Motor neuron (in vitro differentiated cells): ENCODE measurements around the gene CHD1L. TPM values are rescaled to one million over a fixed set of nuclear protein-coding genes. Genes with fewer than 3 reads are reported as not detected.

ENCODE experiments used
- ATAC-seq, 8 experiments: fragments of 200-7000 bp; cut with Tn5 transposase; replicated peaks in 6 of 8; 2 replicates each; pipeline ENCODE4 v1.8.0; 2021; ENCODE audit warnings: mild to moderate bottlenecking in 8 of 8, moderate library complexity in 8 of 8
- H3K27ac ChIP-seq, 2 donors: fragments of 250-450 bp; sonication (Bioruptor Pico); 2 replicates each; pipeline ENCODE4 v1.9.0; 2021; ENCODE audit warnings: antibody characterized with exemption in 2 of 2, mild to moderate bottlenecking in 2 of 2, moderate library complexity in 1 of 2
- H3K4me1 ChIP-seq, 2 donors: fragments of 250-450 bp; sonication (Bioruptor Pico); replicated peaks in 1 of 2; 2 replicates each; pipeline ENCODE4 v1.6.1; 2021; ENCODE audit warnings: antibody characterized with exemption in 2 of 2, mild to moderate bottlenecking in 2 of 2, moderate library complexity in 1 of 2
- H3K4me3 ChIP-seq, 5 donors: fragments of 250-450 bp; sonication (Bioruptor Pico); 2 replicates each; pipeline ENCODE4 v1.9.0; 2021; ENCODE audit warnings: antibody characterized with exemption in 5 of 5, mild to moderate bottlenecking in 5 of 5, moderate library complexity in 4 of 5
- whole genome bisulfite sequencing, 10 experiments: fragments of 450-650 bp; shearing (Covaris generic); methylation state at CpG; one replicate each; pipeline ENCODE4 v1.0.0; 2022; 5-methylcytosine and 5-hydroxymethylcytosine counted together
- in situ Hi-C, 9 experiments: fragments of 400-800 bp; cut with MboI; loops; one replicate each; pipeline ENCODE4 v1.15.0; 2021; ENCODE audit warnings: low sequenced_read_pairs in 9 of 9, low pct_unique_long_range_greater_than_20kb in 2 of 9; ENCODE audit not compliant: unreplicated experiment in 9 of 9
- total RNA-seq, 8 experiments: library from RNA; unstranded; fragments of 300-600 nt; gene quantifications; 2 replicates each; pipeline versions ENCODE4 v1.2.3 to v1.2.4, GENCODE V29; 2022

The CHD1L gene
- total RNA-seq, 8 experiments from 2014 or later, result 20.7 to 50.9 (median 31.4) TPM

GRCh38 chr1:147252540-147252939, 10.1 kb downstream of the CHD1L start:
- Histone ChIP-seq H3K4me3 (no peak overlapping the region), H3K27ac (no peak overlapping the region), H3K4me1 (peaks cover 0 to 5% of the 10 kb centered on the region in 2 donors)
- in situ Hi-C loops, result loop anchor here in 1 of 9 experiments (25.0 kb wide), 1 partner anchor 635 kb away; no protein-coding TSS in a partner anchor
- ATAC-seq, result no peak
- WGBS, 10 experiments, result 85 to 100% (median 96%) methylated on average over 1 to 9 of the region's 9 CpGs; no CpG with 5 or more reads in 1 of the 10 experiments

DNA sequence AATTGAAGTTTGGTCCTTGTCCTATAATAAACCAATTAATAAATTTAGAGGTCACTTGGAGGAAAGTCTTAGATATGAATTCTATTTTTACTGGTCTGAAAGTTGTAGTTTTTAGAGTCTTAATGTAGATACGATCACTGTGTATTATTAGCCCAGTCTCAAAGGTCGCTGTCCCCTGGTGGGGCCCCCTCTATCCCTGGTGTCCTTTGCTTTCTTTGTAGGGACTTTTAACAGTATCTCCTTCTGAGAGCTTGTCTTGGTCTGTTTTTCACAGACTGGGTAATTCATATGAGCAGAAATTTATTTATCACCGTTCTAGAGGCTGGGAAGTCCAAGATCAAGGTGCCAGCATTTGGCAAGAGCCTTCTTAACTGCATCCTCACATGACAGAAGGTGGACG, 18.5 kb downstream of the CHD1L start:
- ATAC-seq, result no peak
- H3K4me1 ChIP-seq, result no peaks in the 10 kb centered on the region
- no peak overlapping the region for H3K27ac ChIP-seq
- no peak overlapping the region for H3K4me3 ChIP-seq
- in situ Hi-C loops, result loop anchor here in 2 of 9 experiments (10.0 to 25.0 kb wide), 2 partner anchors 134 to 626 kb away; no protein-coding TSS in a partner anchor
- WGBS, 10 experiments, result 60 to 100% (median 96%) methylated on average over 1 to 4 of the region's 4 CpGs; no CpG with 5 or more reads in 2 of the 10 experiments

DNA sequence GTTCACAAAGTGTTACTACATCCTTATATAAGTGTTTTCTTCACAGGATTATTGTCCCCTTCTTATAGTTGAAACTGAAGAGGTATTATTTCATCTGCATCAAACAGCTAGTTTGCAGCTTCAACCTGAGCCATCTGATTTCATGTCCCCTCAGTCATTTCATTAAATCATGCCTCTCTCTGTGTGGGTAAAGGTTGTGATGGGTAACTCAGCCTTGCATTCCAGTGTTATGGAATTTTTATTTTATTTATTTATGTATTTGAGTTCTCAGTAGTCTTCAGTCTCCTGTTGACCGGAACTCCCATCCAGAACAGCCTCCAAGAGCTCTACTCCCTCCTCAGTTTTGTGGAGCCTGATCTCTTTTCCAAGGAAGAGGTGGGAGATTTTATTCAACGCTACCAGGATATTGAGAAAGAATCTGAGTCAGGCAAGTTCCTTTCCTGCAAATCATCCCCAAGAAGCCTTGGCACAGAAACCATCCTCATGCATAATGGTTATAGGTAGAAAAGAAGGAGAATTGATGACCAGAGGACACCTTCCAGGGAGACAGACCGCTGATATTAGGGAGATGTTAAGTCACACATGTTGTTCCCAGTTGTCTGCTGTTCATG, 21.8 kb downstream of the CHD1L start:
- no peaks in the 10 kb centered on the region for H3K4me1 ChIP-seq
- in situ Hi-C loops, result loop anchor here in 2 of 9 experiments (10.0 to 25.0 kb wide), 2 partner anchors 131 to 623 kb away; no protein-coding TSS in a partner anchor
- WGBS, 10 experiments, result 60 to 100% (median 83%) methylated on average over 1 to 3 of the region's 3 CpGs; no CpG with 5 or more reads in 1 of the 10 experiments
- H3K27ac ChIP-seq, result no peak overlapping the region
- H3K4me3 ChIP-seq, result no peak overlapping the region
- no peak for ATAC-seq

GRCh38 chr1:147266381-147266780, 23.9 kb downstream of the CHD1L start:
- H3K4me1 ChIP-seq, result no peaks in the 10 kb centered on the region
- no peak overlapping the region for H3K27ac ChIP-seq
- no peak for ATAC-seq
- in situ Hi-C loops, result loop anchor here in 2 of 9 experiments (10.0 to 25.0 kb wide), 2 partner anchors 128 to 621 kb away; no protein-coding TSS in a partner anchor
- no peak overlapping the region for H3K4me3 ChIP-seq
- 94 to 100% (median 99%) methylated on average over 1 to 5 of the region's 5 CpGs; no CpG with 5 or more reads in 2 of the 10 experiments for WGBS, 10 experiments

- Histone ChIP-seq H3K27ac (no peak overlapping the region), H3K4me3 (no peak overlapping the region), H3K4me1 (no peaks in the 10 kb centered on the region)
- in situ Hi-C loops, result loop anchor here in 2 of 9 experiments (10.0 to 25.0 kb wide), 2 partner anchors 127 to 620 kb away; no protein-coding TSS in a partner anchor
- no peak for ATAC-seq
- WGBS, 10 experiments, result 83 to 100% (median 92%) methylated on average over 2 to 4 of the region's 4 CpGs
Measured at GRCh38 chr1:147267711-147268110, 25.2 kb downstream of the CHD1L start.

- no peak for ATAC-seq
- in situ Hi-C loops, result loop anchor here in 2 of 9 experiments (10.0 to 25.0 kb wide), 2 partner anchors 614 to 617 kb away; no protein-coding TSS in a partner anchor
- WGBS, 10 experiments, result 48 to 100% (median 89%) methylated on average over 1 to 2 of the region's 2 CpGs; no CpG with 5 or more reads in 1 of the 10 experiments
Measured at GRCh38 chr1:147270721-147271120, 28.2 kb downstream of the CHD1L start.

GRCh38 chr1:147272042-147272441, 29.6 kb downstream of the CHD1L start:
- ATAC-seq, result no peak
- in situ Hi-C loops, result loop anchor here in 2 of 9 experiments (10.0 to 25.0 kb wide), 2 partner anchors 613 to 615 kb away; no protein-coding TSS in a partner anchor
- Histone ChIP-seq H3K4me3 (no peak overlapping the region), H3K27ac (no peak overlapping the region), H3K4me1 (peaks cover 0 to 2% of the 10 kb centered on the region in 2 donors)
- WGBS, 10 experiments, result 50 to 100% (median 79%) methylated on average over 1 to 3 of the region's 3 CpGs; no CpG with 5 or more reads in 2 of the 10 experiments

More at GRCh38 chr1:147270721-147271120, 28.2 kb downstream of the CHD1L start:
- Histone ChIP-seq H3K4me3 (no peak overlapping the region), H3K4me1 (peaks cover 0 to 2% of the 10 kb centered on the region in 2 donors), H3K27ac (no peak overlapping the region)

DNA sequence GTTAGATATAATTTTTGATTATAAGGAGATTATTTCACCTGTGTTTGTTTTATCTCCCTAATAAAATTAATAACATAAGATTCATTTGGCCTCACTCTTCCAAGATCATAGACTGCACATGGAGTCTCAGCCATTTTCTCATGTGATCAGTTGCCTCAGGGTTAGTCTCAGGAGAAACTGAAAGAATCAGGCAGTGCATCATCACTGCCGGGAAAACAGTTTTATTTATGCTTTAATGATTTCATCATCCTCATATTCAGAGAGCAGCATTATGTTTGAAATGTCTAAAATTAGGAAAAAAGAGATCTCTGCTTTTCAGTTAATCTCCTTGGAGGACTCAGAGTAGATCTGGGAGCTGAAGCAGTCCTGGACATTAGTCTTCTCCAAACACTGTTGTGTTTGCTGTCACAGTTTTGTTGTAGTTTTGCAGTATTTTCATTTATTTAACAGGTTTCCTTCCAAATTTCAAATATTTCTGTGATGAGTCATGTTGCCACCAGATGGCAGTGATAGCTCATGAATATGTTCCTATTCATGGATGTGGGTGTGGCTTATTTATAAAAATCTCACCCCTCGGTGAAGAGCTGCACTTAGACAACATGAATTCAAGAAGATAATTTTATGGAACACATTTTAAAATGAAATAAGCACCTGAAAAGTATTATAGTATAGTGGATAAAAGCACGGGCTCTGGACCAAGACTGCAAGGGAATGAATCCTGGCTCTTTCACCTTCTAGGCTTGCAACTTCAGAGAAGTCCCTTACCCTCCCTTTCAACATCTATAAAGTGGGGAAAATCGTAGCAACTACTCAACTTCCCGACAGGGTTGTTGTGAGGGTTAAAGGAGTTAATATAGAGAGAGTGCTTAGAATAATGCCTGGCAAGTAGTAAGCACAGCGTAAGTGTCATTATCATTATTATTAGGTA, 31.2 kb downstream of the CHD1L start:
- in situ Hi-C loops, result loop anchor here in 2 of 9 experiments (10.0 to 25.0 kb wide), 2 partner anchors 611 to 614 kb away; no protein-coding TSS in a partner anchor
- no peak overlapping the region for H3K27ac ChIP-seq
- ATAC-seq, result peak; percentile 67 to 90 (median 84)
- no peak overlapping the region for H3K4me3 ChIP-seq
- WGBS, 10 experiments, result 0 to 100% (median 50%) methylated on average over 1 to 6 of the region's 6 CpGs
- H3K4me1 ChIP-seq, result peaks cover 0 to 2% of the 10 kb centered on the region in 2 donors

- H3K4me3 ChIP-seq, result no peak overlapping the region
- in situ Hi-C loops, result loop anchor here in 3 of 9 experiments (25.0 kb wide), 3 partner anchors 105 to 605 kb away; a partner anchor contains a TSS
- no peaks in the 10 kb centered on the region for H3K4me1 ChIP-seq
- H3K27ac ChIP-seq, result no peak overlapping the region
- ATAC-seq, result no peak
- 67 to 100% (median 95%) methylated on average over 1 to 5 of the region's 5 CpGs; no CpG with 5 or more reads in 2 of the 10 experiments for WGBS, 10 experiments
Measured at GRCh38 chr1:147281950-147282349, 39.5 kb downstream of the CHD1L start.

DNA sequence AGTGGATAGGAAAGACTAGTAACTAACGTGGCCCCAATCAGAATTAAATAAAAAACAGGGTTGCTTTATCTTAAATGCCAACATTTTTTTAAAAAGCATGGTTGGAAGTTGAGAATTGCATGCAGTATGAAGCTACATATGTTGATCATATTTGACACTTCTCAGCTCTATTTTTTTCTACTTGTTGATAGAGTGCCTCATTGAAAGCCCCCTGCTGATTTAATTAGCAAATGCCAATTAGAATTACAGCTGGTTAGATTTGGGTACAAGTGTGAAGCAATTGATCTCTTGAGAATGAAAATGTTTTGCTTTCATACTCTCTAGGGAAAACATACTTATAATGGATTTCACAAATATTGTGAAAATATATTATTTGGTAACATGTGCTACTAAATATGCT, 40.5 kb downstream of the CHD1L start:
- in situ Hi-C loops, result loop anchor here in 3 of 9 experiments (25.0 kb wide), 3 partner anchors 104 to 604 kb away; a partner anchor contains a TSS
- 0 to 100% (median 86%) methylated on average over 1 of the region's 1 CpG; no CpG with 5 or more reads in 2 of the 10 experiments for WGBS, 10 experiments
- no peak for ATAC-seq
- H3K27ac ChIP-seq, result no peak overlapping the region
- no peak overlapping the region for H3K4me3 ChIP-seq
- no peaks in the 10 kb centered on the region for H3K4me1 ChIP-seq

- no peaks in the 10 kb centered on the region for H3K4me1 ChIP-seq
- no peak for ATAC-seq
- in situ Hi-C loops, result loop anchor here in 3 of 9 experiments (25.0 kb wide), 3 partner anchors 100 to 600 kb away; a partner anchor contains a TSS
- no peak overlapping the region for H3K4me3 ChIP-seq
- H3K27ac ChIP-seq, result no peak overlapping the region
- WGBS, 10 experiments, result 84 to 100% (median 94%) methylated on average over 2 to 8 of the region's 8 CpGs
Measured at GRCh38 chr1:147287133-147287865, 44.8 kb downstream of the CHD1L start.

- no peak overlapping the region for H3K4me3 ChIP-seq
- in situ Hi-C loops, result loop anchor here in 3 of 9 experiments (25.0 kb wide), 3 partner anchors 95 to 595 kb away; a partner anchor contains a TSS
- no peak overlapping the region for H3K27ac ChIP-seq
- WGBS, 10 experiments, result 58 to 100% (median 92%) methylated on average over 1 to 4 of the region's 4 CpGs; no CpG with 5 or more reads in 1 of the 10 experiments
- ATAC-seq, result peak in 3 of 8 experiments; percentile 40 to 67 (median 58)
- H3K4me1 ChIP-seq, result no peaks in the 10 kb centered on the region
Measured at GRCh38 chr1:147292012-147292411, 49.5 kb downstream of the CHD1L start.
